ENCODE results near the gene CFAP43. TPM values are rescaled to one million over a fixed set of nuclear protein-coding genes. Genes with fewer than 3 reads are reported as not detected.

The CFAP43 gene
- total and polyA plus RNA-seq, 10 of the 15 experiments (the other 5 are each of a cell fraction or from before 2014, with no cell fraction given), result 0.06 to 0.14 (median 0.10) TPM; not detected in 5

DNA sequence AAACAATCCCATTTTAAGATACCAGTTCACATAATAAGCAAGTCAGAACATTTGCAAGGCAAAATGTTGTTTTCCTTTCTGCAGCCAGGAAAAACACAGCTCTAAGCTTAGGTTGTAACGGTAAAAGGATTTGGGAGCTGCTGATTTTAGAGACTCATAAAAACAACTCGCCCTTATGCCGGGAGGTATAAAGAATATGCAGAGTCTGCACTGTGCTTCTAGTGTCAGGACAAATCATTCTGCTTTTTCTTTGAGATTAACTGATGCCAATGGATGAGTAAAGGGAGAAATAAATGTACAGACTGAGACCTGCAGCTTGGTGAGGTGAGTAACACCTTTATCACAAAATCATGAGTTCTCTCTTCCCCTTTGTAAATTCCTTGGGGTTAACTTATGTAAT is 112.2 kb downstream of the CFAP43 start (continued):
- TF ChIP-seq REST (IDR thresholded peaks at IDR 0.05; ENCODE audit: low read depth, low read length), result no peak
- no peak for TF ChIP-seq TARDBP (IDR thresholded peaks at IDR 0.05; ENCODE audit: borderline replicate concordance)
- no peak for TF ChIP-seq ASH2L (IDR thresholded peaks at IDR 0.05; ENCODE audit: borderline replicate concordance, low read depth)
- no peak for TF ChIP-seq ZNF687 (IDR thresholded peaks at IDR 0.05)
- TF ChIP-seq CBX3 (IDR thresholded peaks at IDR 0.05; ENCODE audit: borderline replicate concordance, low read depth), result no peak
- no peak for TF ChIP-seq EED (IDR thresholded peaks at IDR 0.05; ENCODE audit: low read depth)
- no peak for TF ChIP-seq BACH1 (IDR thresholded peaks at IDR 0.05; ENCODE audit: borderline replicate concordance)
- no peak for TF ChIP-seq NKRF (conservative IDR thresholded peaks at IDR 0.05)
- TF ChIP-seq RAD21 (IDR thresholded peaks at IDR 0.05; ENCODE audit: insufficient read depth, low read depth, low read length), result no peak

All from GM12878 (cell line).